IMR-90 (cell line): ENCODE results near the gene ADPRS. TPM values are rescaled to one million over a fixed set of nuclear protein-coding genes. Genes with fewer than 3 reads are reported as not detected.

Source experiments
- ATAC-seq: fragments of 200-7000 bp; cut with Tn5 transposase; 2 replicates; pipeline ENCODE4 v1.9.1; 2020; ENCODE audit warnings: low read depth, mild to moderate bottlenecking, moderate library complexity
- BruUV-seq: library from RNA; stranded (reverse); fragments of 400-500 nt; replicated peaks from 2 replicates; lab custom pipeline; 2021; lab: Mats Ljungman, UMichigan
- CTCF ChIA-PET: fragments of 300-600 bp; formaldehyde crosslinking; extraction: SDS; loops from one replicate; lab custom pipeline; 2021; ENCODE audit warnings: antibody characterized with exemption; lab: Yijun Ruan, JAX
- POLR2A ChIA-PET: fragments of 300-600 bp; sonication (Branson Sonifier 250); formaldehyde crosslinking; loops from one replicate; lab custom pipeline; 2022; ENCODE audit warnings: antibody characterized with exemption; ENCODE audit not compliant: unreplicated experiment; lab: Charles Lee
- DNase-seq: peaks from one replicate; pipeline ENCODE4 v3.0.0; 2013
- H2AFZ ChIP-seq: replicated peaks from 2 replicates; pipeline ENCODE3; 2013; ENCODE audit warnings: low read length, mild to moderate bottlenecking; ENCODE audit not compliant: poor library complexity
- H2AK5ac ChIP-seq: 2 replicates; pipeline ENCODE4 v1.6.1; 2013; ENCODE audit warnings: low read depth, low read length, inconsistent platforms
- H2AK9ac ChIP-seq: replicated peaks from 2 replicates; pipeline ENCODE3; 2013; ENCODE audit warnings: mild to moderate bottlenecking, low read depth, low read length, moderate library complexity; ENCODE audit not compliant: poor library complexity
- H2BK120ac ChIP-seq: 2 replicates; pipeline ENCODE4 v1.6.1; 2013; ENCODE audit warnings: low read depth, low read length, inconsistent platforms
- H2BK15ac ChIP-seq: 3 replicates; pipeline ENCODE4 v1.6.1; 2013; ENCODE audit warnings: low read depth, low read length, inconsistent platforms
- H2BK20ac ChIP-seq: 2 replicates; pipeline ENCODE4 v1.6.1; 2013; ENCODE audit warnings: low read depth, mild to moderate bottlenecking, inconsistent platforms, low read length, moderate library complexity
- H2BK5ac ChIP-seq: 2 replicates; pipeline ENCODE4 v1.6.1; 2013; ENCODE audit warnings: mild to moderate bottlenecking, low read depth, low read length, inconsistent platforms; ENCODE audit not compliant: poor library complexity, severe bottlenecking
- H3K14ac ChIP-seq: replicated peaks from 2 replicates; pipeline ENCODE4 v1.6.1; 2013; ENCODE audit warnings: low read depth, low read length, inconsistent platforms
- H3K18ac ChIP-seq: 2 replicates; pipeline ENCODE4 v1.6.1; 2013; ENCODE audit warnings: low read depth, low read length, control low read depth
- H3K23ac ChIP-seq: 2 replicates; pipeline ENCODE4 v1.6.1; 2013; ENCODE audit warnings: low read depth, low read length, inconsistent platforms
- H3K27ac ChIP-seq: 2 replicates; pipeline ENCODE4 v1.5.1; 2013; ENCODE audit warnings: mild to moderate bottlenecking, control low read depth, low read length; ENCODE audit not compliant: insufficient read depth
- H3K27me3 ChIP-seq: 2 replicates; pipeline ENCODE4 v1.6.1; 2013; ENCODE audit warnings: low read length; ENCODE audit not compliant: control insufficient read depth, insufficient read depth
- H3K36me3 ChIP-seq: 2 replicates; pipeline ENCODE4 v1.6.1; 2013; ENCODE audit warnings: low read length, mixed read lengths; ENCODE audit not compliant: control insufficient read depth, insufficient read depth
- H3K4ac ChIP-seq: 2 replicates; pipeline ENCODE4 v1.6.1; 2013; ENCODE audit warnings: low read depth, low read length, inconsistent platforms
- H3K4me1 ChIP-seq: 2 replicates; pipeline ENCODE4 v1.6.1; 2013; ENCODE audit warnings: low read length, mixed read lengths; ENCODE audit not compliant: control insufficient read depth, insufficient read depth
- H3K4me2 ChIP-seq: 2 replicates; pipeline ENCODE4 v1.6.1; 2013; ENCODE audit warnings: low read depth, mild to moderate bottlenecking, control low read depth, low read length, moderate library complexity
- H3K4me3 ChIP-seq: 2 replicates; pipeline ENCODE4 v1.5.1; 2013; ENCODE audit warnings: low read depth, mild to moderate bottlenecking, control low read depth, low read length, moderate library complexity; ENCODE audit not compliant: insufficient read depth
- H3K56ac ChIP-seq: 2 replicates; pipeline ENCODE4 v1.6.1; 2013; ENCODE audit warnings: low read length, inconsistent platforms; ENCODE audit not compliant: insufficient read depth; ENCODE audit errors: extremely low read depth
- H3K79me1 ChIP-seq, 2 experiments: 2 replicates each; pipeline ENCODE4 v1.6.1; 2013; ENCODE audit warnings: low read length in 2 of 2, inconsistent platforms in 1 of 2, low read depth in 1 of 2
- H3K9ac ChIP-seq: 2 replicates; pipeline ENCODE4 v1.6.1; 2013; ENCODE audit warnings: low read depth, low read length, control low read depth
- H3K9me1 ChIP-seq: 2 replicates; pipeline ENCODE4 v1.6.1; 2013; ENCODE audit warnings: low read length, inconsistent platforms; ENCODE audit not compliant: insufficient read depth
- H3K9me3 ChIP-seq: 2 replicates; pipeline ENCODE4 v1.6.1; 2013; ENCODE audit warnings: low read length; ENCODE audit not compliant: control insufficient read depth, insufficient read depth
- H4K20me1 ChIP-seq: 2 replicates; pipeline ENCODE4 v1.6.1; 2013; ENCODE audit warnings: low read length, inconsistent platforms; ENCODE audit not compliant: insufficient read depth
- H4K5ac ChIP-seq: 2 replicates; pipeline ENCODE4 v1.6.1; 2013; ENCODE audit warnings: mild to moderate bottlenecking, low read depth, low read length, control low read depth
- H4K8ac ChIP-seq, 2 experiments: 2 replicates each; pipeline ENCODE4 v1.6.1; 2013; ENCODE audit warnings: low read depth in 2 of 2, low read length in 2 of 2, control low read depth in 1 of 2, inconsistent platforms in 1 of 2
- H4K91ac ChIP-seq: 2 replicates; pipeline ENCODE4 v1.6.1; 2013; ENCODE audit warnings: low read depth, low read length, inconsistent platforms; ENCODE audit not compliant: insufficient read depth
- BHLHE40 ChIP-seq: fragments of 150-350 bp; IDR thresholded peaks from 2 replicates; pipeline ENCODE4 v1.6.1; 2016; ENCODE audit warnings: mild to moderate bottlenecking, low read depth, low read length
- CEBPB ChIP-seq: IDR thresholded peaks from 2 replicates; pipeline ENCODE4 v1.6.1; 2012; ENCODE audit warnings: low read depth, low read length, improper control_type of control experiment
- CHD1 ChIP-seq: IDR thresholded peaks from 2 replicates; pipeline ENCODE4 v1.6.1; 2012; ENCODE audit warnings: low read depth, low read length, improper control_type of control experiment
- FOS ChIP-seq: fragments of 150-350 bp; IDR thresholded peaks from 2 replicates; pipeline ENCODE4 v1.6.1; 2016; ENCODE audit warnings: low read depth, low read length
- MAFK ChIP-seq: IDR thresholded peaks from 2 replicates; pipeline ENCODE4 v1.6.1; 2012; ENCODE audit warnings: low read depth, low read length, improper control_type of control experiment
- MAZ ChIP-seq: IDR thresholded peaks from 2 replicates; pipeline ENCODE4 v1.6.1; 2012; ENCODE audit warnings: low read depth, mild to moderate bottlenecking, low read length, improper control_type of control experiment, moderate library complexity, borderline replicate concordance
- MXI1 ChIP-seq: IDR thresholded peaks from 2 replicates; pipeline ENCODE4 v1.6.1; 2012; ENCODE audit warnings: low read depth, mild to moderate bottlenecking, low read length, moderate library complexity, borderline replicate concordance
- NFE2L2 ChIP-seq: fragments of 150-350 bp; IDR thresholded peaks from 2 replicates; pipeline ENCODE4 v1.6.1; 2016; ENCODE audit warnings: low read depth, mild to moderate bottlenecking, low read length
- POLR2A ChIP-seq: IDR thresholded peaks from 2 replicates; pipeline ENCODE4 v1.6.1; 2012; ENCODE audit warnings: mild to moderate bottlenecking, low read depth, low read length
- RAD21 ChIP-seq: IDR thresholded peaks from 2 replicates; pipeline ENCODE4 v1.6.1; 2012; ENCODE audit warnings: low read length, improper control_type of control experiment
- RFX5 ChIP-seq: IDR thresholded peaks from 2 replicates; pipeline ENCODE4 v1.8.0; 2012; ENCODE audit warnings: low read depth, mild to moderate bottlenecking, low read length, moderate library complexity
- SMC3 ChIP-seq: fragments of 150-350 bp; IDR thresholded peaks from 2 replicates; pipeline ENCODE4 v1.6.1; 2016; ENCODE audit warnings: low read depth, mild to moderate bottlenecking, antibody characterized with exemption, low read length, moderate library complexity
- WGBS, 2 experiments: methylation state at CpG; one replicate each; pipeline versions ENCODE4 v1.1.5 to v1.1.7; 2013; ENCODE audit warnings: missing lambda C conversion rate in 2 of 2; ENCODE audit not compliant: insufficient read length in 1 of 2; ENCODE audit errors: extremely low coverage in 2 of 2; 5-methylcytosine and 5-hydroxymethylcytosine counted together
- dilution Hi-C: fragments of 300-500 bp; cut with HindIII; formaldehyde crosslinking; loops from one replicate; pipeline ENCODE4 v1.14.3; 2018; ENCODE audit warnings: low sequenced_read_pairs; ENCODE audit not compliant: unreplicated experiment
- in situ Hi-C: fragments of 300-500 bp; cut with MboI; formaldehyde crosslinking; loops from 3 replicates; pipeline ENCODE4 v1.14.3; 2019; ENCODE audit warnings: low sequenced_read_pairs, inconsistent platforms, mixed read lengths
- intact Hi-C: fragments of 100-400 bp; cut with micrococcal nuclease; formaldehyde crosslinking; loops from 2 replicates; pipeline ENCODE4 v1.10.0; 2022
- polyA plus RNA-seq, 3 experiments: library from polyadenylated mRNA; depleted of rRNA; stranded (reverse); fragments of >200 nt; gene quantifications; 2 replicates each; pipeline ENCODE4 v1.2.3, GENCODE V29; 2012; ENCODE audit warnings: low replicate concordance in 1 of 3
- total RNA-seq: library from RNA; depleted of rRNA; stranded (reverse); fragments of >200 nt; gene quantifications from 2 replicates; pipeline ENCODE4 v1.2.3, GENCODE V29; 2012
- TF ChIP-seq, protein P1 (sequence below): fragments of 150-350 bp; IDR thresholded peaks from 2 replicates; pipeline ENCODE4 v1.6.1; 2017; ENCODE audit warnings: mild to moderate bottlenecking, antibody characterized with exemption, low read length, low read depth
- TF ChIP-seq, protein P2 (sequence below): fragments of 150-350 bp; IDR thresholded peaks from 2 replicates; pipeline ENCODE4 v1.6.1; 2016; ENCODE audit warnings: low read depth, mild to moderate bottlenecking, low read length, moderate library complexity, borderline replicate concordance

The ADPRS gene
- total and polyA plus RNA-seq, 2 of the 4 experiments (the other 2 are of a cell fraction) = 31.0 to 37.2 TPM

DNA sequence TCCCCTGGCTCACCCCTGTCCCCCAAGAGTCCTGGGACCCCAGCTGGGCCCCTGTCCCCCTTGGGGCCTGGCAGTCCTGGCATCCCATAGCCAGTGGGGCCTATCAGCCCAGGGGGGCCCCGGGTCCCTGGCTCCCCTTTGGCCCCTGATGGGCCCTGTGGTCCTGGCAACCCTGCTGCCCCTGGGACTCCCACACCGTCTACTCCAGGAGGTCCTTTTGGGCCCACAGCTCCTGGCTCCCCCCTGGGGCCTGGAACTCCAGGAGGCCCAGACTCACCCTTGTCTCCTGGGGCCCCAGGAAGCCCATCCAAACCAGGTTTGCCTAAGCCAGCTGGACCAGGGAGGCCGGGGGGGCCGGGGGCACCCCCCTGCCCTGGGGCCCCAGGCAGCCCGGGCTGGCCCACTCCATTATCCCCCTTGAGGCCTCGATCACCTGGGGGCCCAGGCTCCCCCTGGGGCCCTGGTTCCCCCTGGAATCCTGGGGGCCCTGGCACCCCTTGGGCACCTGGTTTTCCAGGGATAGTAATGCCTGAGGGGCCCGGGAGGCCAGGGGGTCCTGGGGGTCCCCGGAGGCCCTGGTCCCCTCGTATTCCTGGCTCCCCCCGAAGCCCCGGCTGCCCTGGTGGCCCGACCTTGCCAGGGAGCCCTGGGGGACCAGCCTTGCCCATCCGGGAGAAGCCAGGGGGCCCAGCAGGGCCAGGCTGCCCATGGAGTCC is 10.1 kb downstream of the ADPRS start (continued):
- no peak for TF ChIP-seq BHLHE40

DNA sequence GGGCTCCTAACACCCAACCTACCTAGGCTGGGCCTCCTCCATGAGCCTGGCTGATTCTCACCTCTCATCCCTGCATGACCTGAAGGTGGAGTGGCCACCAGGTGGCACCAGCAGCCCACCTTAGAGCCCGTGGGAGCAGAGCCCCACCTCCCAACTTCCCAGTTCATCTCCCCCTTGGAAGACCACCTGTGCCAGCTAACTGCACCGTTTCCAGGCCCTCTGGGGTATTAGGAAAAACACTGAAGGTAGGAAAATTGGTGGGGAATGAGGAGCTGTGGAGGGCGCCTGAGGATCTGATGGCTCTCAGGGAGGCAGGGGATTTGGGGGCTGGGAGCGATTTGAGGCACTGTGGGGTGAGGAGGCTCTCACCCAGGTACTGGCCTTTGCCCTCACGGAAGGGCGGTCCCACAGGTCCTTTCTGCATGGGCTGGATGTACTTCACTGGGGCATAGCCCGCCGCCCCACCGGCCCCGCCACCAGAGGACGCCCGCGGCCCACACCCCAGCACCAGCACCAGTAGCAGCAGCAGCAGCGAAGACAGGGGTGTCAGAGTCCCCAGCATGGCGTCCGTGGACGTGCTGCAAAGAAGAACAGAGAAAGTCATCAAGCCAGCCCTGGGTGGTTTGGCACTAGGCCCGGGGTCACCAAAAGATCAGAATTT is 11.1 kb downstream of the ADPRS start:
- POLR2A ChIA-PET = no interaction called here
- DNase-seq = peak; percentile 73
- TF ChIP-seq NFE2L2 = no peak
- no peak for TF ChIP-seq RFX5
- TF ChIP-seq MAFK = no peak
- no peak for TF ChIP-seq BHLHE40
- TF ChIP-seq, protein P1, sequence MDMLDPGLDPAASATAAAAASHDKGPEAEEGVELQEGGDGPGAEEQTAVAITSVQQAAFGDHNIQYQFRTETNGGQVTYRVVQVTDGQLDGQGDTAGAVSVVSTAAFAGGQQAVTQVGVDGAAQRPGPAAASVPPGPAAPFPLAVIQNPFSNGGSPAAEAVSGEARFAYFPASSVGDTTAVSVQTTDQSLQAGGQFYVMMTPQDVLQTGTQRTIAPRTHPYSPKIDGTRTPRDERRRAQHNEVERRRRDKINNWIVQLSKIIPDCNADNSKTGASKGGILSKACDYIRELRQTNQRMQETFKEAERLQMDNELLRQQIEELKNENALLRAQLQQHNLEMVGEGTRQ = no peak
- peak; percentile 97 for TF ChIP-seq SMC3
- no peak for TF ChIP-seq CEBPB
- TF ChIP-seq MXI1 = no peak
- TF ChIP-seq, protein P2, sequence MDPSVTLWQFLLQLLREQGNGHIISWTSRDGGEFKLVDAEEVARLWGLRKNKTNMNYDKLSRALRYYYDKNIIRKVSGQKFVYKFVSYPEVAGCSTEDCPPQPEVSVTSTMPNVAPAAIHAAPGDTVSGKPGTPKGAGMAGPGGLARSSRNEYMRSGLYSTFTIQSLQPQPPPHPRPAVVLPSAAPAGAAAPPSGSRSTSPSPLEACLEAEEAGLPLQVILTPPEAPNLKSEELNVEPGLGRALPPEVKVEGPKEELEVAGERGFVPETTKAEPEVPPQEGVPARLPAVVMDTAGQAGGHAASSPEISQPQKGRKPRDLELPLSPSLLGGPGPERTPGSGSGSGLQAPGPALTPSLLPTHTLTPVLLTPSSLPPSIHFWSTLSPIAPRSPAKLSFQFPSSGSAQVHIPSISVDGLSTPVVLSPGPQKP = no peak
- no peak for TF ChIP-seq CHD1
- no peak for TF ChIP-seq POLR2A
- peak; percentile 55; the same call in 1 of the 2 replicates for TF ChIP-seq MAZ
- peak; percentile 98 for TF ChIP-seq RAD21
- TF ChIP-seq FOS = no peak

More for the DNA sequence above, 11.1 kb downstream of the ADPRS start:
- BruUV-seq = no TSS peak
- Histone ChIP-seq H3K4me3 (no peak overlapping the region), H3K9me3 (no peaks in the 10 kb centered on the region), H3K18ac (no peak overlapping the region), H2AK5ac (peak overlapping the region; percentile 36; the same call in 1 of the 2 replicates), H3K27ac (no peak overlapping the region), H3K36me3 (peaks cover 2% of the 10 kb centered on the region; the same call in 1 of the 2 replicates), H3K56ac (no peak overlapping the region), H4K20me1 (no peaks in the 10 kb centered on the region), H3K4me2 (no peak overlapping the region; the same call in 1 of the 2 replicates), H2AFZ (peak overlapping the region; percentile 85), H3K9ac (no peak overlapping the region), H2BK20ac (no peak overlapping the region), H2BK120ac (peak overlapping the region; percentile 41; the same call in 1 of the 2 replicates), H2AK9ac (peak overlapping the region; percentile 79), H3K23ac (no peak overlapping the region), H2BK5ac (no peak overlapping the region), H3K9me1 (no peaks in the 10 kb centered on the region), H3K79me1 (no peaks in the 10 kb centered on the region), H3K4me1 (no peaks in the 10 kb centered on the region), H4K91ac (no peak overlapping the region), H4K8ac (peak overlapping the region in 1 of 2 experiments; percentile 44; a peak in 2 of 4 replicates), H2BK15ac (no peak overlapping the region), H3K4ac (no peak overlapping the region), H3K27me3 (no peaks in the 10 kb centered on the region), H4K5ac (no peak overlapping the region), H3K14ac (no peak overlapping the region)
- in situ Hi-C loops = loop anchor here (5.0 to 25.0 kb wide), 2 partner anchors 87 to 312 kb away; no protein-coding TSS in a partner anchor
- 33% methylated on average over 3 of the region's 18 CpGs; no CpG with 5 or more reads in 1 of the 2 experiments for WGBS, 2 experiments
- peak; percentile 94 for ATAC-seq
- intact Hi-C loops = loop anchor here (1.0 to 10.0 kb wide), 6 partner anchors 34 to 321 kb away; no protein-coding TSS in a partner anchor
- CTCF ChIA-PET = interaction anchor here (0.6 to 1.7 kb wide), 3 partner anchors 35 to 196 kb away, joined by 3 to 11 read pairs (median 3); no protein-coding TSS in a partner anchor
- dilution Hi-C loops = no loop called here
